Loucy (cell line): ENCODE measurements around the gene RNF41.

ENCODE experiments used
- H2AFZ ChIP-seq: fragments of 200-600 bp; sonication (generic); 2 replicates; pipeline ENCODE4 v1.6.0; 2016; ENCODE audit warnings: antibody characterized with exemption, mild to moderate bottlenecking, low read length, moderate library complexity
- H3F3A ChIP-seq: fragments of 200-600 bp; 2 replicates; pipeline ENCODE4 v1.6.0; 2016; ENCODE audit warnings: antibody characterized with exemption, low read depth, mild to moderate bottlenecking
- H3K27me3 ChIP-seq: fragments of 200-600 bp; sonication (generic); 2 replicates; pipeline ENCODE4 v1.6.1; 2014; ENCODE audit warnings: low read length, mild to moderate bottlenecking; ENCODE audit not compliant: insufficient read depth, poor library complexity, severe bottlenecking
- H3K36me3 ChIP-seq: fragments of 200-600 bp; sonication (generic); 2 replicates; pipeline ENCODE4 v1.6.1; 2016; ENCODE audit warnings: low read length; ENCODE audit not compliant: insufficient read depth
- H3K4me1 ChIP-seq: fragments of 200-600 bp; sonication (generic); 2 replicates; pipeline ENCODE4 v1.5.1; 2014; ENCODE audit warnings: low read length, mild to moderate bottlenecking; ENCODE audit not compliant: insufficient read depth, poor library complexity, severe bottlenecking
- H3K4me2 ChIP-seq: fragments of 200-600 bp; sonication (generic); 2 replicates; pipeline ENCODE4 v1.6.0; 2014; ENCODE audit warnings: antibody characterized with exemption, low read length, low read depth, mild to moderate bottlenecking; ENCODE audit not compliant: poor library complexity, severe bottlenecking
- H3K4me3 ChIP-seq: fragments of 200-600 bp; sonication (generic); 2 replicates; pipeline ENCODE4 v1.5.1; 2014; ENCODE audit warnings: low read length, mild to moderate bottlenecking, mixed read lengths; ENCODE audit not compliant: poor library complexity, severe bottlenecking
- H3K79me2 ChIP-seq: fragments of 200-600 bp; sonication (generic); 2 replicates; pipeline ENCODE4 v1.6.1; 2014; ENCODE audit warnings: low read length; ENCODE audit not compliant: insufficient read depth
- H3K9ac ChIP-seq: fragments of 200-600 bp; sonication (generic); 2 replicates; pipeline ENCODE4 v1.6.0; 2014; ENCODE audit warnings: mild to moderate bottlenecking, low read depth, low read length, moderate library complexity; ENCODE audit not compliant: poor library complexity, severe bottlenecking
- H3K9me2 ChIP-seq: fragments of 200-600 bp; sonication (generic); replicated peaks from 2 replicates; pipeline ENCODE4 v1.6.1; 2016; ENCODE audit warnings: low read depth, low read length, mixed read lengths
- H3K9me3 ChIP-seq: fragments of 200-600 bp; sonication (generic); 2 replicates; pipeline ENCODE4 v1.6.1; 2014; ENCODE audit warnings: mild to moderate bottlenecking, antibody characterized with exemption, low read length, low read depth; ENCODE audit not compliant: insufficient read depth
- H4K20me1 ChIP-seq: fragments of 200-600 bp; sonication (generic); 2 replicates; pipeline ENCODE4 v1.6.0; 2014; ENCODE audit warnings: antibody characterized with exemption, low read length, mild to moderate bottlenecking; ENCODE audit not compliant: insufficient read depth, poor library complexity, severe bottlenecking
- EZH2phosphoT487 ChIP-seq: fragments of 200-600 bp; IDR thresholded peaks from 2 replicates; pipeline ENCODE4 v1.6.1; 2018; ENCODE audit warnings: antibody characterized with exemption, mild to moderate bottlenecking, moderate library complexity, borderline replicate concordance
- TF ChIP-seq, protein P1 (sequence below): fragments of 200-600 bp; sonication (generic); conservative IDR thresholded peaks from 2 replicates; pipeline ENCODE4 v1.5.1; 2014; ENCODE audit warnings: mild to moderate bottlenecking, antibody characterized with exemption, low read length

The RNF41 gene

DNA sequence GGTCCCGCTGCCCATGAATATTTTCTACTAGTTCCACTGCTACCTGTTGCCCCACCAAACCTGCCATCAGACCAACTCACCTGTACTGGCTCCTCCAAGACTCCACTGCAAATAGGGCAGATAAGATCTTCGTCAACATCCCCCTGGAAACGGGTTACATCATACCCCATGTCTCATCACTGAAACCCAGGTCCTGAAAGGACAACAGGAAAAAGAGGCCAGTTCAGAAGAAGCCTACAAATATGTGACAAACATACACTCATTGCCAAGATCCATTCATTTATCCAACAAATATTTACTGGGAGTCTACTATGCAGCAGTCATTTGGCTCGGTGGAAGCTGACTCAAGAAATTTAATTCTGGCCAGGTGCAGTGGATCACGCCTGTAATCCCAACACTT is 7.8 kb downstream of the RNF41 start:
- Histone ChIP-seq H3K36me3 (peaks cover 33% of the 10 kb centered on the region; the same call in 1 of the 2 replicates), H3K9me3 (no peaks in the 10 kb centered on the region), H3K79me2 (no peaks in the 10 kb centered on the region), H3K4me3 (no peak overlapping the region), H3K4me2 (no peak overlapping the region), H3K27me3 (no peaks in the 10 kb centered on the region), H3K9me2 (no peaks in the 10 kb centered on the region), H4K20me1 (no peaks in the 10 kb centered on the region), H2AFZ (no peak overlapping the region), H3K9ac (no peak overlapping the region), H3F3A (no peaks in the 10 kb centered on the region), H3K4me1 (no peaks in the 10 kb centered on the region)
- no peak for TF ChIP-seq EZH2phosphoT487
- TF ChIP-seq, protein P1, sequence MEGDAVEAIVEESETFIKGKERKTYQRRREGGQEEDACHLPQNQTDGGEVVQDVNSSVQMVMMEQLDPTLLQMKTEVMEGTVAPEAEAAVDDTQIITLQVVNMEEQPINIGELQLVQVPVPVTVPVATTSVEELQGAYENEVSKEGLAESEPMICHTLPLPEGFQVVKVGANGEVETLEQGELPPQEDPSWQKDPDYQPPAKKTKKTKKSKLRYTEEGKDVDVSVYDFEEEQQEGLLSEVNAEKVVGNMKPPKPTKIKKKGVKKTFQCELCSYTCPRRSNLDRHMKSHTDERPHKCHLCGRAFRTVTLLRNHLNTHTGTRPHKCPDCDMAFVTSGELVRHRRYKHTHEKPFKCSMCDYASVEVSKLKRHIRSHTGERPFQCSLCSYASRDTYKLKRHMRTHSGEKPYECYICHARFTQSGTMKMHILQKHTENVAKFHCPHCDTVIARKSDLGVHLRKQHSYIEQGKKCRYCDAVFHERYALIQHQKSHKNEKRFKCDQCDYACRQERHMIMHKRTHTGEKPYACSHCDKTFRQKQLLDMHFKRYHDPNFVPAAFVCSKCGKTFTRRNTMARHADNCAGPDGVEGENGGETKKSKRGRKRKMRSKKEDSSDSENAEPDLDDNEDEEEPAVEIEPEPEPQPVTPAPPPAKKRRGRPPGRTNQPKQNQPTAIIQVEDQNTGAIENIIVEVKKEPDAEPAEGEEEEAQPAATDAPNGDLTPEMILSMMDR: no peak

DNA sequence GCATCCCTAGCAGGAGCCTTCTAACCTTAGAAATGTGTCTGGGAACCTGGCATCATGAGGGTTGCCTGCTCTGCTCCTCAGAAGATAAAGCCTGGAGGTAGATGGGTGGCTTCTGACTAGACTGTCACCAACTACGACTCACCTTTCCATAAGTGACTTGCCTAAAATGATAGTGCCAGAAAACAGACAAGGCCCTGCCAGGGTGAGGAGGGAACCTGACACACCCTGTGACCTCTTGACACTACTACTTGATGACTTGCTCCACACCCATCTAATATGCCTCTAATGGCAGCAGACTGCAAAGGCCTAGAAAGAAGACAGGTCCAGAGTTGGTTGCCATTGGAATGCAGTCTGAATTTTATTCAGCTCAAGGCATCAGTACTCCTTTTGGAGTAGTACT is 9.4 kb downstream of the RNF41 start:
- no peak for TF ChIP-seq EZH2phosphoT487
- TF ChIP-seq, protein P1: no peak
- no peaks in the 10 kb centered on the region for H3K9me2 ChIP-seq
- H4K20me1 ChIP-seq: no peaks in the 10 kb centered on the region
- H3K4me2 ChIP-seq: no peak overlapping the region
- H3F3A ChIP-seq: no peaks in the 10 kb centered on the region
- no peaks in the 10 kb centered on the region for H3K79me2 ChIP-seq
- H3K9me3 ChIP-seq: no peaks in the 10 kb centered on the region
- no peaks in the 10 kb centered on the region for H3K27me3 ChIP-seq
- H2AFZ ChIP-seq: no peak overlapping the region
- no peaks in the 10 kb centered on the region for H3K4me1 ChIP-seq
- H3K9ac ChIP-seq: no peak overlapping the region
- no peak overlapping the region for H3K4me3 ChIP-seq
- H3K36me3 ChIP-seq: peaks cover 41% of the 10 kb centered on the region; the same call in 1 of the 2 replicates

DNA sequence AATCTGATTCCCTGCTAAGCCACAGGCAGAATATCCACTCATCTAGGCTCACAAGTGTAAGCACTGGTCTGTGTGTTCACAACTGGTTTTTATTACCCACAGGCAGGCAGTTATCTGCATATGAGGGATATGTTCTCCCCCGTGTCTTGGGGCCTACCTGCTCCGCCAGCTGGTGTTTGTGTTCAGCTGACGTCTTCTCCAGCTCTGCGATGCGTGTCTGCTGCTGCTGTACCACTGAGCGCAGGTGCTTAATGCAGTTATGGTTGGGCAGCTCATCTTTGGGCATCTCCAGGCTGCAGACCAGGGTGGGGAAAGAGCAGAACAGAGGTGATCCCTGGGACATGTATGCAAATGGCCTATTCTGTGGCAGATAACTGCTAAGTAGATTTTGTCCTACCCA is 13.7 kb downstream of the RNF41 start:
- Histone ChIP-seq H3K4me3 (no peak overlapping the region), H2AFZ (no peak overlapping the region), H3K9ac (no peak overlapping the region), H3F3A (no peaks in the 10 kb centered on the region), H4K20me1 (no peaks in the 10 kb centered on the region), H3K9me3 (no peaks in the 10 kb centered on the region), H3K27me3 (no peaks in the 10 kb centered on the region), H3K4me2 (no peak overlapping the region), H3K79me2 (no peaks in the 10 kb centered on the region), H3K36me3 (peaks cover 52% of the 10 kb centered on the region; the same call in 1 of the 2 replicates), H3K9me2 (no peaks in the 10 kb centered on the region), H3K4me1 (no peaks in the 10 kb centered on the region)
- no peak for TF ChIP-seq EZH2phosphoT487
- TF ChIP-seq, protein P1: no peak
